Neural cell (in vitro differentiated cells): ENCODE results near the gene PRICKLE2. TPM values are rescaled to one million over a fixed set of nuclear protein-coding genes. Genes with fewer than 3 reads are reported as not detected.

Source experiments
- H2AFZ ChIP-seq: fragments of 200-600, 300-800 bp; sonication (generic), shearing (Covaris generic); 2 replicates; pipeline ENCODE4 v1.6.0; 2014; ENCODE audit warnings: low read depth, mild to moderate bottlenecking, antibody characterized with exemption, low read length, moderate library complexity
- H3F3A ChIP-seq: fragments of 200-600 bp; shearing (Covaris generic); 2 replicates; pipeline ENCODE4 v1.6.1; 2016; ENCODE audit warnings: mild to moderate bottlenecking, moderate library complexity, mixed read lengths, antibody characterized with exemption, low read length; ENCODE audit not compliant: insufficient read depth, poor library complexity, severe bottlenecking
- H3K27ac ChIP-seq: fragments of 200-600, 300-800 bp; sonication (generic), shearing (Covaris generic); 2 replicates; pipeline ENCODE4 v1.5.1; 2014; ENCODE audit warnings: mild to moderate bottlenecking, low read length, moderate library complexity
- H3K27me3 ChIP-seq: fragments of 300-800, 200-600 bp; sonication (generic), shearing (Covaris generic); 2 replicates; pipeline ENCODE4 v1.6.0; 2014; ENCODE audit warnings: mild to moderate bottlenecking, low read depth, low read length, moderate library complexity; ENCODE audit not compliant: insufficient read depth
- H3K36me3 ChIP-seq: fragments of 300-800, 200-600 bp; sonication (generic), shearing (Covaris generic); 2 replicates; pipeline ENCODE4 v1.5.1; 2014; ENCODE audit warnings: mild to moderate bottlenecking, antibody characterized with exemption, low read length, moderate library complexity; ENCODE audit not compliant: insufficient read depth
- H3K4me2 ChIP-seq: fragments of 300-800, 200-600 bp; sonication (generic), shearing (Covaris generic); 2 replicates; pipeline ENCODE4 v1.6.0; 2014; ENCODE audit warnings: mild to moderate bottlenecking, low read length
- H3K4me3 ChIP-seq: fragments of 300-800, 200-600 bp; sonication (generic), shearing (Covaris generic); 2 replicates; pipeline ENCODE4 v1.5.1; 2014; ENCODE audit warnings: mild to moderate bottlenecking, low read length, moderate library complexity
- H3K79me2 ChIP-seq: fragments of 200-600 bp; shearing (Covaris generic); replicated peaks from 2 replicates; pipeline ENCODE4 v1.6.0; 2014; ENCODE audit warnings: mild to moderate bottlenecking, low read length, moderate library complexity; ENCODE audit not compliant: insufficient read depth
- H3K9ac ChIP-seq: fragments of 300-800, 200-600 bp; sonication (generic), shearing (Covaris generic); 2 replicates; pipeline ENCODE4 v1.6.1; 2016; ENCODE audit warnings: mild to moderate bottlenecking, low read length, mixed read lengths
- H3K9me2 ChIP-seq: fragments of 200-600 bp; shearing (Covaris generic); 2 replicates; pipeline ENCODE4 v1.6.1; 2016; ENCODE audit warnings: mild to moderate bottlenecking, low read length, mixed read lengths; ENCODE audit not compliant: insufficient read depth
- H3K9me3 ChIP-seq: fragments of 200-600, 300-800 bp; sonication (generic), shearing (Covaris generic); 2 replicates; pipeline ENCODE4 v1.6.1; 2016; ENCODE audit warnings: mild to moderate bottlenecking, mixed run types, low read length, moderate library complexity, mixed read lengths
- H4K20me1 ChIP-seq: fragments of 200-600 bp; shearing (Covaris generic); 2 replicates; pipeline ENCODE4 v1.6.1; 2016; ENCODE audit warnings: mild to moderate bottlenecking, mixed run types; ENCODE audit not compliant: insufficient read depth
- CTCF ChIP-seq: fragments of 450-650 bp; IDR thresholded peaks from 2 replicates; pipeline ENCODE4 v1.5.1; 2014; ENCODE audit warnings: antibody characterized with exemption, mild to moderate bottlenecking, moderate library complexity; ENCODE audit not compliant: poor library complexity, severe bottlenecking
- EP300 ChIP-seq: fragments of 450-650 bp; conservative IDR thresholded peaks from 2 replicates; pipeline ENCODE4 v1.6.1; 2014; ENCODE audit warnings: antibody characterized with exemption, mild to moderate bottlenecking, moderate library complexity; ENCODE audit not compliant: poor library complexity, severe bottlenecking
- EZH2 ChIP-seq: fragments of 200-600, 300-800 bp; shearing (Covaris generic), sonication (generic); IDR thresholded peaks from 2 replicates; pipeline ENCODE4 v1.6.1; 2014; ENCODE audit warnings: antibody characterized with exemption, low read length, borderline replicate concordance, mild to moderate bottlenecking; ENCODE audit not compliant: insufficient read depth, poor library complexity, severe bottlenecking
- MXI1 ChIP-seq: fragments of 450-650 bp; conservative IDR thresholded peaks from 2 replicates; pipeline ENCODE4 v1.6.1; 2014; ENCODE audit warnings: antibody characterized with exemption, mild to moderate bottlenecking; ENCODE audit not compliant: poor library complexity, severe bottlenecking
- POLR2AphosphoS5 ChIP-seq: IDR thresholded peaks from 2 replicates; pipeline ENCODE4 v1.6.1; 2012
- RAD21 ChIP-seq: fragments of 450-650 bp; conservative IDR thresholded peaks from 2 replicates; pipeline ENCODE4 v1.6.1; 2014; ENCODE audit warnings: antibody characterized with exemption, mild to moderate bottlenecking, moderate library complexity
- REST ChIP-seq: IDR thresholded peaks from 2 replicates; pipeline ENCODE4 v1.6.1; 2012; ENCODE audit warnings: borderline replicate concordance
- SMC3 ChIP-seq: fragments of 450-650 bp; conservative IDR thresholded peaks from 2 replicates; pipeline ENCODE4 v1.6.1; 2014; ENCODE audit warnings: antibody characterized with exemption, mild to moderate bottlenecking, moderate library complexity; ENCODE audit not compliant: poor library complexity
- TAF1 ChIP-seq: IDR thresholded peaks from 2 replicates; pipeline ENCODE4 v1.6.1; 2012; ENCODE audit warnings: low read depth
- polyA plus RNA-seq: library from polyadenylated mRNA; depleted of rRNA; stranded (reverse); fragments of >200 nt; gene quantifications from 2 replicates; pipeline ENCODE4 v1.2.3, GENCODE V29; 2014

Gene PRICKLE2
- polyA plus RNA-seq, 1 donor from 2014 or later, result 8.7 TPM

DNA sequence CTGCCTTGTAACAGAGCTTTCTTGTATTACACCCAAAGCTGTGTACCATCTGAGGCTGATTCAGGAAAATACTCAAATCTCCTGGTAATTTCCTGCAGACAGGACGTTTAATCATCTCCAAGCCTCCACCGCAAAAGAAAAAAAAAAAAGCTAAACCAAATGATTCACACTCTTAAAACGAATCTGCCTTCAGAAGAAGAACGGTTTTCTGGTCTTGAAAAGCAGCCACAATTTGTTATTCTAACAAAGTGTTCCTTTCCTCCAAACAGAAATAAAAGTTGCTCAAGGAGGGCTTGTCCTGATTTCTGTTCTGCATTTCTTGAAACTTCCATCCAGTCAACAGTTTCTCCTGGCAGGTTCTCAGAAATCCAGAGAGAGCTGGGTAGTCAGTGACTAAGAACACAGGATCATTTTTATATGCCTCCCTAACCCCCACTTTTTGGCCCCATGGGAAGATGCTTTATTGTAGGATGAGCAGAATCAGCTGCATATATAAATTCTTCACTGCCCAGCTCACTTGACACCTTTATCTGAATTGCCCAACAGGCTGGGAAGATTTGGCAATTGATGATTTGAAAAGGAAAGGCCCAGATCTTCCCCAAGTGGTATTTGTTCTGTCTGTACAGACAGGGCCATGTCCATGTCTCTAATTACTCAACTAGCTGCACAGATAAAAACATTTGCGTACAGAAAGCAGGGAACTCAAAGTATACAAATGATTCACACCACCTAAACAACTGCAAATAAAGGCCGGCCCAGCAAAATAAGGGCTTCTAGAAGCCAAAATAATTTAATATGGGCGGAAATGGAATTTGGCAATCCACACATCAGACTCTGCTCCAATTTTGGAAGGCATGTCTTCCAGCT is 41.0 kb upstream of the PRICKLE2 start:
- Histone ChIP-seq H3K27ac (no peak overlapping the region), H3K27me3 (peaks cover 12% of the 10 kb centered on the region), H3K9me2 (no peaks in the 10 kb centered on the region), H2AFZ (no peak overlapping the region), H4K20me1 (no peaks in the 10 kb centered on the region), H3K9ac (no peak overlapping the region), H3K36me3 (no peaks in the 10 kb centered on the region), H3F3A (no peaks in the 10 kb centered on the region), H3K79me2 (no peaks in the 10 kb centered on the region), H3K4me2 (no peak overlapping the region), H3K4me3 (no peak overlapping the region), H3K9me3 (no peaks in the 10 kb centered on the region)
- TF ChIP-seq SMC3, result no peak
- TF ChIP-seq RAD21, result no peak
- TF ChIP-seq MXI1, result no peak
- no peak for TF ChIP-seq REST
- TF ChIP-seq CTCF, result no peak
- no peak for TF ChIP-seq TAF1
- TF ChIP-seq EP300, result no peak
- TF ChIP-seq EZH2, result no peak
- TF ChIP-seq POLR2AphosphoS5, result no peak

GRCh38 chr3:64265646-64266045 is 40.4 kb upstream of the PRICKLE2 start:
- no peak overlapping the region for H3K4me2 ChIP-seq
- peaks cover 12% of the 10 kb centered on the region for H3K27me3 ChIP-seq
- no peaks in the 10 kb centered on the region for H3K36me3 ChIP-seq
- no peak overlapping the region for H2AFZ ChIP-seq
- H3K4me3 ChIP-seq, result no peak overlapping the region
- H3F3A ChIP-seq, result no peaks in the 10 kb centered on the region
- TF ChIP-seq TAF1 (no peak), SMC3 (no peak), MXI1 (no peak), EP300 (no peak), CTCF (no peak), REST (no peak), RAD21 (no peak), EZH2 (no peak), POLR2AphosphoS5 (no peak)
- no peaks in the 10 kb centered on the region for H3K9me3 ChIP-seq
- no peaks in the 10 kb centered on the region for H3K9me2 ChIP-seq
- H3K27ac ChIP-seq, result no peak overlapping the region
- no peaks in the 10 kb centered on the region for H3K79me2 ChIP-seq
- no peak overlapping the region for H3K9ac ChIP-seq
- H4K20me1 ChIP-seq, result no peaks in the 10 kb centered on the region
